Endothelial cell (in vitro differentiated cells): ENCODE data around the gene ZNF273. TPM values are rescaled to one million over a fixed set of nuclear protein-coding genes. Genes with fewer than 3 reads are reported as not detected.

Source experiments
- DNase-seq: peaks from one replicate; pipeline ENCODE4 v3.0.0; 2021; ENCODE audit warnings: low spot score
- H3K27ac Mint-ChIP-seq: one replicate; pipeline ENCODE4 v1.8.0; 2021; ENCODE audit warnings: mixed read lengths, inconsistent platforms; ENCODE audit not compliant: unreplicated experiment
- H3K27me3 Mint-ChIP-seq: one replicate; pipeline ENCODE4 v1.8.0; 2021; ENCODE audit warnings: mild to moderate bottlenecking, moderate library complexity, mixed read lengths, inconsistent platforms; ENCODE audit not compliant: unreplicated experiment
- H3K36me3 Mint-ChIP-seq: one replicate; pipeline ENCODE4 v1.8.0; 2021; ENCODE audit warnings: mild to moderate bottlenecking, low read depth, mixed read lengths, inconsistent platforms; ENCODE audit not compliant: unreplicated experiment
- H3K4me1 Mint-ChIP-seq: one replicate; pipeline ENCODE4 v1.8.0; 2021; ENCODE audit warnings: mild to moderate bottlenecking, mixed read lengths, inconsistent platforms; ENCODE audit not compliant: unreplicated experiment
- H3K4me3 Mint-ChIP-seq: one replicate; pipeline ENCODE4 v1.8.0; 2021; ENCODE audit warnings: mild to moderate bottlenecking, mixed read lengths, inconsistent platforms; ENCODE audit not compliant: unreplicated experiment
- H3K9me3 Mint-ChIP-seq: one replicate; pipeline ENCODE4 v1.8.0; 2021; ENCODE audit warnings: mixed read lengths, inconsistent platforms; ENCODE audit not compliant: unreplicated experiment
- CTCF ChIP-seq: fragments of 200-600 bp; sonication (generic); IDR thresholded peaks from one replicate; pipeline ENCODE4 v1.5.0; 2021; ENCODE audit warnings: antibody characterized with exemption; ENCODE audit not compliant: unreplicated experiment
- total RNA-seq: library from RNA; stranded (reverse); fragmentation: NEBNext Ultra II Directional; extraction: Animal tissue kit (Norgen Biotek cat#: 25700); gene quantifications from one replicate; pipeline ENCODE4 v1.2.1, GENCODE V29; 2021; ENCODE audit not compliant: unreplicated experiment

The ZNF273 gene
- total RNA-seq, 1 donor from 2014 or later: 9.3 TPM

- H3K4me1 Mint-ChIP-seq: peaks cover 6% of the 10 kb centered on the region
- no peak for TF ChIP-seq CTCF
- DNase-seq: no peak
- H3K4me3 Mint-ChIP-seq: no peak overlapping the region
- peaks cover 15% of the 10 kb centered on the region for H3K27me3 Mint-ChIP-seq
- H3K27ac Mint-ChIP-seq: no peak overlapping the region
- peaks cover 3% of the 10 kb centered on the region for H3K36me3 Mint-ChIP-seq
- peaks cover 4% of the 10 kb centered on the region for H3K9me3 Mint-ChIP-seq
Measured at GRCh38 chr7:64874114-64874513, 29.0 kb upstream of the ZNF273 start.

- peaks cover 4% of the 10 kb centered on the region for H3K9me3 Mint-ChIP-seq
- no peak for TF ChIP-seq CTCF
- peaks cover 6% of the 10 kb centered on the region for H3K4me1 Mint-ChIP-seq
- no peak overlapping the region for H3K27ac Mint-ChIP-seq
- DNase-seq: no peak
- H3K27me3 Mint-ChIP-seq: peaks cover 14% of the 10 kb centered on the region
- H3K4me3 Mint-ChIP-seq: no peak overlapping the region
- peaks cover 3% of the 10 kb centered on the region for H3K36me3 Mint-ChIP-seq
Measured at GRCh38 chr7:64874562-64875250, 28.4 kb upstream of the ZNF273 start.

- Mint-ChIP-seq H3K27me3 (peaks cover 17% of the 10 kb centered on the region), H3K9me3 (peaks cover 4% of the 10 kb centered on the region), H3K36me3 (peaks cover 3% of the 10 kb centered on the region), H3K4me1 (peaks cover 6% of the 10 kb centered on the region), H3K27ac (no peak overlapping the region), H3K4me3 (no peak overlapping the region)
- no peak for DNase-seq
- no peak for TF ChIP-seq CTCF
Measured at GRCh38 chr7:64875258-64875657, 27.8 kb upstream of the ZNF273 start.

- Mint-ChIP-seq H3K27ac (no peak overlapping the region), H3K9me3 (peaks cover 4% of the 10 kb centered on the region), H3K4me3 (no peak overlapping the region), H3K36me3 (peaks cover 3% of the 10 kb centered on the region), H3K27me3 (peaks cover 17% of the 10 kb centered on the region), H3K4me1 (peaks cover 6% of the 10 kb centered on the region)
- no peak for TF ChIP-seq CTCF
- DNase-seq: no peak
Measured at GRCh38 chr7:64875658-64876406, 27.2 kb upstream of the ZNF273 start.
